Muscle of leg (tissue), 11 donors: Measurements from ENCODE around the gene NECTIN3. TPM values are rescaled to one million over a fixed set of nuclear protein-coding genes. Genes with fewer than 3 reads are reported as not detected.

Source experiments
- DNase-seq: peaks from one replicate; pipeline ENCODE4 v3.0.0; 2013
- H3K27ac ChIP-seq: one replicate; pipeline ENCODE4 v1.5.1; 2013; ENCODE audit warnings: mild to moderate bottlenecking, low read length, control low read depth
- H3K27me3 ChIP-seq: one replicate; pipeline ENCODE4 v1.6.1; 2013; ENCODE audit warnings: low read length; ENCODE audit not compliant: control insufficient read depth, insufficient read depth
- H3K36me3 ChIP-seq: one replicate; pipeline ENCODE4 v1.6.1; 2013; ENCODE audit warnings: low read length; ENCODE audit not compliant: control insufficient read depth, insufficient read depth
- H3K4me1 ChIP-seq: one replicate; pipeline ENCODE4 v1.6.1; 2013; ENCODE audit warnings: low read length; ENCODE audit not compliant: control insufficient read depth, insufficient read depth
- H3K4me3 ChIP-seq: one replicate; pipeline ENCODE4 v1.5.1; 2013; ENCODE audit warnings: low read length, control low read depth
- H3K9me3 ChIP-seq: replicated peaks from 2 replicates; pipeline ENCODE4 v1.6.1; 2013; ENCODE audit warnings: low read depth, low read length; ENCODE audit not compliant: control insufficient read depth
- WGBS: methylation state at CpG from one replicate; pipeline ENCODE4 v1.1.5; 2013; ENCODE audit warnings: missing lambda C conversion rate; ENCODE audit not compliant: insufficient coverage; 5-methylcytosine and 5-hydroxymethylcytosine counted together
- polyA plus RNA-seq, 8 donors: library from polyadenylated mRNA; unstranded; fragments of 120-200 nt; gene quantifications; one replicate each; pipeline versions ENCODE4 v1.2.1 to v1.2.3, GENCODE V29; 2013; ENCODE audit warnings: inconsistent platforms in 1 of 8, low replicate concordance in 1 of 8; ENCODE audit not compliant: insufficient read length in 8 of 8, insufficient read depth in 1 of 8
- total RNA-seq: library from RNA; stranded (reverse); fragments of 120-200 nt; gene quantifications from one replicate; pipeline ENCODE4 v1.2.4, GENCODE V29; 2013

NECTIN3 gene
- total and polyA plus RNA-seq, 9 donors, result 18.5 to 35.1 (median 27.2) TPM

DNA sequence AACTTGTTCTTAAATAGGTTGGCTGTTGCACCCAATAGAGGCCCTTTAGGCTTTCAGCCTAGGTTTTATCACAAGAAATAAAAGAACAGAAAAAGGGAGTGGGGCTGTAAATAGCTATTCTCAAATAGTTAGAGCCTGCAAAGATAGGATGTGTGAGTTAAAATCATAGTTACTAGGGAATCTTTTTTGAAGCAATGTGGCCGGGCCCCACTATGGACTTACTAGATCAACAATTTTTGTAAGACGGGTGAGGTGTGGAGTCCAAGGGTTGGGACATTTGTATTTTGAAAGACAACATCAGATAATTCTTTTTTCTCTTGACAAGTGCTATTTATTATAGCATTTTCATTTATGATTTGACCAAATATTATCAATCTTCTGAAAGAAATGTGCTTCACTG lies 5.8 kb downstream of the NECTIN3 start:
- Histone ChIP-seq H3K27ac (no peak overlapping the region), H3K36me3 (no peaks in the 10 kb centered on the region), H3K4me1 (no peaks in the 10 kb centered on the region), H3K4me3 (no peak overlapping the region), H3K9me3 (no peaks in the 10 kb centered on the region), H3K27me3 (no peaks in the 10 kb centered on the region)
- WGBS, result no CpG with 5 or more reads among the region's 2 CpGs
- DNase-seq, result no peak

DNA sequence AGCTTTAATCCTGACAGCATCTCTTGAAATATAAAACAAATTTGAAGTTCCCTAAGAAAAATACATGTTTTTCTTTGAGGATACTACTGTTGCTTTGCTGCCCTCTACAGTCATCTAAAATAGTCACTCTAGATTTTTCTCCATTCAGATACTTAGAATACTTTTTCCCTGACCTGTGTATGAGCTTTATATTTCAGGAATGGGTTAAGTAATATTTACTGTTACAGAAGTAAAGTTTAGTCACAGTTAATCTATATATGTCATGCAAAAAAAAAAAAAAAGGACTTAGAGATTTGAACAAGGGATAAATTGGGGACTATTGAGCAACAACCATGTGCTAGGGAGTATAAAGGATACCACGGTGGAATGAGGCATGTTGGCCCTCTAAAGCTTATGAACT lies 8.8 kb downstream of the NECTIN3 start:
- H3K9me3 ChIP-seq, result no peaks in the 10 kb centered on the region
- peak; percentile 38 for DNase-seq
- no peaks in the 10 kb centered on the region for H3K36me3 ChIP-seq
- WGBS, result no CpG with 5 or more reads among the region's 1 CpG
- no peaks in the 10 kb centered on the region for H3K4me1 ChIP-seq
- no peaks in the 10 kb centered on the region for H3K27me3 ChIP-seq
- H3K27ac ChIP-seq, result no peak overlapping the region
- no peak overlapping the region for H3K4me3 ChIP-seq

DNA sequence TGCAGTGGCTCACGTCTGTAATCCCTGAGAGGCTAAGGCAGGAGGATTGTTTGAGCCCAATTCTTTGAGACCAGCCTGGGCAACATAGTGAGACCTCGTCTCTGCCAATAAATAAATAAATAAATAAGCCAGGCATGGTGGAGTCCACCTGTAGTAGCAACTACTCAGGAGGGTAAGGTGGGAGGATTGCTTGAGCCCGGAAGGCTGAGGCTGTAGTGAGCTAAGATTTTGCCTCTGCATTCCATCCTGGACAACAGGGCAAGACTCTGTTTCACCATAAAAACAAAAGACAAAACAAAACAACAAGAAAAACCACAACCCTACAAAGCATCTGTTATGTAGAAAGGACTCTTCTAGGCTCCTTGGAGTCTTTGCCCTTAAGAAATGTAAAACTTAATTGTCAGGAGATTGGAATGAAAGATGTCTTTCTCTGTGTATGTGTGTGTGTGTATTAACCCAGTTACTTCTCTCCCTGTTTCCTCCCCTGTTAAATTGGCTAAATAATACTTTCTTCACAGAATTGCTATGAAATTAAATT lies 9.5 kb downstream of the NECTIN3 start:
- Histone ChIP-seq H3K36me3 (no peaks in the 10 kb centered on the region), H3K9me3 (no peaks in the 10 kb centered on the region), H3K27me3 (no peaks in the 10 kb centered on the region), H3K4me1 (no peaks in the 10 kb centered on the region), H3K4me3 (no peak overlapping the region), H3K27ac (no peak overlapping the region)
- no CpG with 5 or more reads among the region's 3 CpGs for WGBS
- DNase-seq, result no peak

DNA sequence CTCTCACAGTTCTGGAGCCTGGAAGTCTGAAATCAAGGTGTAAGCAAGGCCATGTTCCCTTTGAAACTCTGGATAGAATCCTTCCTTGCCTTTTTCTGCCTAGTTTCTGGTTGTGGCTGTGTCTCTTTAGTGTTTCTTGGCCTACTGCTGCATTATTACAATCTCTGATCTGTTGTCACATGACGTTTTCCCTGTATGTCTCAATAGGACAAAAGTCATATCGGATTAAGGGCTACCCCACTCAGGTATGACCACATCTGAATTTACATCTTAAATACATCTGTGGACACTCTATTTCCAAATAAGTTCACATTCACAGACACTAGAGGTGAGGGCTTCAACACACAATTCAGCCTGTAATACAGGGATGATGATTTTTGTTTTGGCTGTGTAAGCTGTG lies 13.3 kb downstream of the NECTIN3 start:
- Histone ChIP-seq H3K27me3 (no peaks in the 10 kb centered on the region), H3K4me3 (no peak overlapping the region), H3K27ac (no peak overlapping the region), H3K36me3 (no peaks in the 10 kb centered on the region), H3K4me1 (peaks cover 2% of the 10 kb centered on the region), H3K9me3 (no peaks in the 10 kb centered on the region)
- no CpG with 5 or more reads among the region's 2 CpGs for WGBS
- DNase-seq, result no peak

DNA sequence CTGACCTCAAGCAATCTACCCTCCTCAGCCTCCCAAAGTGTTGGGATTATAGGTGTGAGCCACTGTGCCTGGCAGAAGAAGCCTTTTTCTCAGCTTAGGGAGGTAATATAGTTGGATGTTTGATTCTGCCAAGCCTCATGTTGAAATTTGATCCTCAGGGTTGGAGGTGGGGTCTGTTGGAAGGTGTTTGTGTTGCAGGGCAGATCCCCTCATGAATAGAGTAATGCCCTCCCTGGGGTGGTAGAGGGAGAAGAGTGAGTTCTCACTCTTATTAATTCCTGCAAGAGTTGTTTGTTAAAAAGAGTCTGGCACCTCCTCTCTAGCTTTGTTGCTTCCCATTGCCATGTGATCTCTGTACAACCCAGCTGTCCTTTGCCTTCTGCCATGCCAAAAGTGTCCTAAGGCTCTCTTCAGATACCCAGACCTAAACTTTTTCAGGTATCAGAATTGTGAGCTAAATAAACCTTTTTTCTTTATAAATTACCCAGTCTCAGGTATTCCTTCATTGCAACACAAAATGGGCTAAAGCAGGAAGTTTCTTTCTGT lies 16.4 kb downstream of the NECTIN3 start:
- Histone ChIP-seq H3K27me3 (no peaks in the 10 kb centered on the region), H3K27ac (no peak overlapping the region), H3K4me3 (no peak overlapping the region), H3K36me3 (no peaks in the 10 kb centered on the region), H3K9me3 (no peaks in the 10 kb centered on the region), H3K4me1 (peaks cover 2% of the 10 kb centered on the region)
- peak; percentile 12 for DNase-seq

DNA sequence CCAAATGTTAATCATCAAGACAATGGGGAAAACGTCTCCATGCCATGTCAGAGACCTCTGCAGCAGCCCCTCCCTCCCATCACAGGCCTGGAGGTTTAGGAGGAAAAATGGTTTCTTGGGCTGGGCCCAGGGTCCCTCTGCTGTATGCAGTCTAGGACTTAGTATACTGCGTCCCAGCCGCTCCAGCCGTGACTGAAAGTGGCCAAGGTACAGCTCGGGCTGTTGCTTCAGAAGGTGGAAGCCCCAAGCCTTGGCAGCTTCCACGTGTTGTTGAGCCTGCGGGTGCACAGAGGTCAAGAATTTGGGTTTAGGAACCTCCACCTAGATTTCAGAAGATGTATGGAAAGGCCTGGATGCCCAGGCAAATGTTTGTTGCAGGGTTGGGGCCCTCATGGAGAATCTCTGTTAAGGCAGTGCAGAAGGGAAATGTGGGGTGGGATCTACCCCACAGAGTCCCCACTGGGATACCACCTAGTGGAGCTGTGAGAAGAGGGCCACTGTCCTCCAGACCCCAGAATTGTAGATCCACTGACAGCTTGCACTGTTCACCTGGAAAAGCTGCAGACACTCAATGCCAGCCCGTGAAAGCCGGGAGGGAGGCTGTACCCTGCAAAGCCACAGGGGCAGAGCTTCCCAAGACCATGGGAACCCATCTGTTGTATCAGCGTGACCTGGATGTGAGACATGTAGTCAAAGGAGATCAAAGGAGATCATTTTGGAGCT lies 25.0 kb downstream of the NECTIN3 start:
- WGBS, result 80% methylated on average over 8 of the region's 10 CpGs
- H3K4me1 ChIP-seq, result no peaks in the 10 kb centered on the region
- H3K4me3 ChIP-seq, result no peak overlapping the region
- no peaks in the 10 kb centered on the region for H3K36me3 ChIP-seq
- no peak for DNase-seq
- no peaks in the 10 kb centered on the region for H3K27me3 ChIP-seq
- no peak overlapping the region for H3K27ac ChIP-seq
- H3K9me3 ChIP-seq, result peaks cover 4% of the 10 kb centered on the region

DNA sequence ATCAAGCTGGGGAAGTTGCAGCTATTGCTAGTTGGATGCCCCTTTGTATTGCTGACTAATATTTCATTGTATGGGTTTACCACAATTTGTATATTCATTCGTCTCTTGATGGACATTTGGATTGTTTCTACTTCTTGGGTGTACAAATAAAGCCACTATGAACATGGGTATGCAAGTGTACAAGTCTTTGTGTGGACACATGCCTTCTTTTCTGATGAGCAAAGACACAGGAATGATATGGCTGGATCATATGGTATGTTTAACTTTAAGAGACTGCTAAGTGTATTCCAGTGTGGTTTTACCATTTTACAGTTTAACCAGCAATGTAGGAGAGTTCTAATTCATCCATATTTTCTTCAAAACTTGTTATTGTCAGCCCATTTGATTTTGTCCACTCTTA lies 32.2 kb downstream of the NECTIN3 start:
- no peaks in the 10 kb centered on the region for H3K27me3 ChIP-seq
- H3K4me3 ChIP-seq, result no peak overlapping the region
- no peak for DNase-seq
- 100% methylated on average over 1 of the region's 1 CpG for WGBS
- no peaks in the 10 kb centered on the region for H3K9me3 ChIP-seq
- H3K27ac ChIP-seq, result no peak overlapping the region
- no peaks in the 10 kb centered on the region for H3K4me1 ChIP-seq
- H3K36me3 ChIP-seq, result no peaks in the 10 kb centered on the region

DNA sequence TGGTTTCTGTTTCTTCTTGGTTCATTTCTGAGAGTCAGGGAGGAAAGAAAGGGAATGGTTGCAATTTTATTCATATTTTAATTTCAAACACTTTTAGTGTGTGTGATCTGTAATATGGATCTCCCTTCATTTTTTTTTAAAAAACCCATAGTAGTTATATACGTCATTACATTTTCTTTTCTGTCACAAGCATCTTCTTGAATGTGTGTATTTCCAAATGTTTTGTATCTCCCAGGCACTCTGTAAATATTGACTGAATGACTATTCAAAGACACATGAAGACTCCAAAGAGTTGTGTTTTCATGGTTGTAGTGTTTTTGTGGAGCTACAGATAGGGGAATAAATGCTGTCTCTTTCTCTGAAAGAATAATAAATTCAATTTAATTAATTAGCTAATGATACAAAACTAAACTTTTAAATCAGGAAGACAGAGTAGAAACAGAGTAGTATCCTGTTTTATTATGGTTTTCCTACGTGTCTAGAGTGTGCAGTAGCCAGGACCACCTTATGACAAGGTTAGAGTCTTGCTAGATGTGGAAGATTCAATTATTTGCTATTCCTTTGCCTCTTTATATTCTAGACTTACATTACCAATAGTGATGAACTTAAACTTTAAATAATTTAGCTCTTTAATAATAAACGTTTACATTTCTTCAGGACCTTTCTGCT lies 35.5 kb downstream of the NECTIN3 start:
- no peaks in the 10 kb centered on the region for H3K36me3 ChIP-seq
- no CpG with 5 or more reads among the region's 3 CpGs for WGBS
- no peak overlapping the region for H3K4me3 ChIP-seq
- peak; percentile 5 for DNase-seq
- H3K9me3 ChIP-seq, result no peaks in the 10 kb centered on the region
- no peaks in the 10 kb centered on the region for H3K4me1 ChIP-seq
- no peaks in the 10 kb centered on the region for H3K27me3 ChIP-seq
- no peak overlapping the region for H3K27ac ChIP-seq

DNA sequence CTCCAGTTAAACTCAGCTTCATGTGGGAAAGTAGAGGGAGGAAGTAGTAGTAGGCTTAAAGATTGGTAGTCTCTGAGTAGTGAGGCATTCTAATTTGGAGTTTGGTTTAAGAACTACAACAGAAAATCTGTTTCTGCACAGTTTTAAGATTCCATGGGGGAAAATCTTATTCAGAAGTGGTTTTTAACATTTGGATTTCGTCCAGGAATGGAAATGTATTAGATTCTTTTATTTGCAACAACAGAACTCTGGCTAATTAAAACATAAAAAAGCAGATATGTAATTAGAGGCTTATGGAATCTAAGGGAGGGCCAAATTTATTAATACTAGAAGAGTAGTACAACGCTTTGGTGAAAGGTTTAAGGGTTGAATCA lies 36.0 kb downstream of the NECTIN3 start:
- no peaks in the 10 kb centered on the region for H3K27me3 ChIP-seq
- no peaks in the 10 kb centered on the region for H3K4me1 ChIP-seq
- H3K9me3 ChIP-seq, result no peaks in the 10 kb centered on the region
- H3K27ac ChIP-seq, result no peak overlapping the region
- H3K36me3 ChIP-seq, result no peaks in the 10 kb centered on the region
- no peak overlapping the region for H3K4me3 ChIP-seq
- WGBS, result no CpG with 5 or more reads among the region's 2 CpGs
- DNase-seq, result peak; percentile 42

DNA sequence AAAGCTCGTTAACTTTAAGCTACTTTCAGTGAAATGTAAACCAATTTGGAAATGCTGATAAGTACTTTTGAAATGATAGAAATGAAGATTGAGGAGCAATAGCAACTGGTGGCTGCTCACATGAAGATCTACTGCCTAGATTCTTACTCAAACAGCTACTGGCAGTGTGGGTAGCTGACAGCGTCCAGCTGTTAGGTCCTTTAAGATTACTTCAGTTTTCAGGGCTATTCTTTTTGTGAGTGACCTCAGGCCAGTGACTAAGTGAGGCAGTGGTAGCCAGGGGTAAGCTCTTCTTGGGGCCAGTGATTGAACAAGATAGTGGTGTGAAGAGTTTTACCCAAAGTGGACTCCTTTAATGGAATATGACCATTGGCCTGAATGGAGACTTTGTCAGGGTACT lies 41.3 kb downstream of the NECTIN3 start:
- no peak for DNase-seq
- WGBS, result 100% methylated on average over 1 of the region's 2 CpGs

More for the DNA sequence above, 41.3 kb downstream of the NECTIN3 start:
- Histone ChIP-seq H3K4me1 (no peaks in the 10 kb centered on the region), H3K27me3 (no peaks in the 10 kb centered on the region), H3K36me3 (no peaks in the 10 kb centered on the region), H3K4me3 (no peak overlapping the region), H3K27ac (no peak overlapping the region), H3K9me3 (no peaks in the 10 kb centered on the region)
